H7 (cell line): ENCODE results near the gene TOX3. TPM values are rescaled to one million over a fixed set of nuclear protein-coding genes. Genes with fewer than 3 reads are reported as not detected.

Experiments used
- DNase-seq: peaks from one replicate; pipeline ENCODE4 v3.0.0; 2012
- H3K27me3 ChIP-seq: 2 replicates; pipeline ENCODE4 v1.6.0; 2011; ENCODE audit warnings: mild to moderate bottlenecking, low read length; ENCODE audit not compliant: control insufficient read depth, insufficient read depth
- H3K36me3 ChIP-seq: replicated peaks from 2 replicates; pipeline ENCODE4 v1.5.1; 2011; ENCODE audit warnings: low read length; ENCODE audit not compliant: control insufficient read depth, insufficient read depth
- H3K4me3 ChIP-seq: 2 replicates; pipeline ENCODE4 v1.5.1; 2011; ENCODE audit warnings: low read depth, mild to moderate bottlenecking, control low read depth, low read length, moderate library complexity; ENCODE audit not compliant: insufficient read depth
- total RNA-seq: library from RNA; depleted of rRNA; stranded (reverse); fragments of >200 nt; shearing (Covaris generic); gene quantifications from 2 replicates; pipeline ENCODE4 v1.2.3, GENCODE V29; 2014

TOX3 gene
- total RNA-seq, 1 experiment from 2014 or later, result 14.1 TPM

DNA sequence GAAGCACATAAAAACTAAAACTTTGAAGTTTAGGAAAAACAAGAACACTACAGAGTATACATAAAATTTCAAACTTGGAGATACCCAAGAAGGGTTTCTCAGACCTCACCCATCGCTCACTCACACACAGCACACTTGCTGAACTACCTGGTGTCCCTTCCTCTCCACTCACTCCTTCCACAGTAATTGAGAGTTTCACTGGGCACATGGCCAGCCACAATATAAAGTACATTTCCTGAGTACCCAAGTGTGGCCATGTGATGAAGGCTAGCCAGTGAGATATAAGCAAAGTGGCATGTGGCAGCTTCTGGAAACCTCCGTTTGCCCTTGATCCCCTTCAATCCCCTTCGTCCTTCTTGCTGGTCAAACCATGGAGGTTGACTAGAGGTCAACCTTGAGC, 11.9 kb downstream of the TOX3 start:
- DNase-seq, result no peak
- Histone ChIP-seq H3K36me3 (no peaks in the 10 kb centered on the region; the same call in 1 of the 2 replicates), H3K27me3 (no peaks in the 10 kb centered on the region), H3K4me3 (no peak overlapping the region)

DNA sequence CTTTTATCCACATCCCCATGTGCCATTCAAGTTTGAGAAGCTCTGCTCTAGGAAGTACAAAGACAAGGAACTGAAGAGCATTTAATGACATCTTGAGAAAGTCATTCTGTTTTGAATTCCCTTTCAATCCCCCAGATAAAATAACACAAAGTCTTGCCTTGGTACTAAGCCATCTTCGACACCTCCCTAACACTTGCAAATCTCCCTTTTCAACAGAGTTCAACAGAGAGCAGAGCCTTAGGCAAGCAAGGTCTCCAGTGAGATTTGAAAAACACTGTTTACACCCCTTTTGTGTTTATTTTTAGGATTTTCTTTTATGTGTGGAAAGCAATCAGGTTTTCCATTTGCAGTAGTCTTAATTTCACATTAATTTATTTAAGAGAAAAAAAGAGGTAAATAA, 13.6 kb downstream of the TOX3 start:
- no peaks in the 10 kb centered on the region for H3K36me3 ChIP-seq
- no peak for DNase-seq
- H3K4me3 ChIP-seq, result no peak overlapping the region
- no peaks in the 10 kb centered on the region for H3K27me3 ChIP-seq

DNA sequence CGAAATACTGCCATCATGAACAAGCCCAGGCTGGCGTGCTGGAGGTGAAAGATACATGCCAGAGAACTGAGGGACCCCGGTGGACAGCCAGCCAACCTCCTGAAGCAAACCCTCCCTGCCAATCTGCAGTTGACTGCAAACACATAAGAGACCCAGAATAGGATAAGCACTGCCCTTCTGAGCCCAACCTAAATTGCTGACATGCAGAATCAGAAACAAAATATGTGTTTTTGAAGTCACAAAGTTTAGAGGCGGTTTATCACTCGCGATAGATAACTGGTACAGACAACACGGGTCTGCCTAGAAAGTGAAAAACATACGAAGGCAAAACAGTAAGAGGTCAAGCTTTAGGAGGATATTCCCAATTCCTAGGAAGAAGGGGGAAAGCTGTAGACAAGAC, 14.6 kb downstream of the TOX3 start:
- DNase-seq, result no peak
- H3K27me3 ChIP-seq, result no peaks in the 10 kb centered on the region
- no peak overlapping the region for H3K4me3 ChIP-seq
- H3K36me3 ChIP-seq, result no peaks in the 10 kb centered on the region

DNA sequence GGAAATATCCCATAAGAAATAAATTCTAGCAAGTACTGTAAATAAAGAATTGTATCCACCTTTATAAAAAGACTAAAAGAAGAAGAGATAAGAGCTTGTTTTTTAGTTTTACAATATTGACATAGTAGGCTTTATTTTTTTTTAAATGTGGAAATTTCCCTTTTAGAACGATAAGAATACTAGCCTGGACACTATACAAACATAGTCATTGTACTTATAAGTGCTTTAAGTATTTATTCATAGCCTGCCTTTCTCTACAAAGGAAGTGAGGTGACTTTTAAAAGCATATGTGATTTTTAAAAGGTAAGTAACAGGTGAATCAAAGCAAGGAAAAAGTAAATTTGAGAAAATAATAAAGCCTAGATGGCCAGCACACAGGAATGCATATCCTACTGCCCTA, 17.7 kb downstream of the TOX3 start:
- DNase-seq, result no peak

DNA sequence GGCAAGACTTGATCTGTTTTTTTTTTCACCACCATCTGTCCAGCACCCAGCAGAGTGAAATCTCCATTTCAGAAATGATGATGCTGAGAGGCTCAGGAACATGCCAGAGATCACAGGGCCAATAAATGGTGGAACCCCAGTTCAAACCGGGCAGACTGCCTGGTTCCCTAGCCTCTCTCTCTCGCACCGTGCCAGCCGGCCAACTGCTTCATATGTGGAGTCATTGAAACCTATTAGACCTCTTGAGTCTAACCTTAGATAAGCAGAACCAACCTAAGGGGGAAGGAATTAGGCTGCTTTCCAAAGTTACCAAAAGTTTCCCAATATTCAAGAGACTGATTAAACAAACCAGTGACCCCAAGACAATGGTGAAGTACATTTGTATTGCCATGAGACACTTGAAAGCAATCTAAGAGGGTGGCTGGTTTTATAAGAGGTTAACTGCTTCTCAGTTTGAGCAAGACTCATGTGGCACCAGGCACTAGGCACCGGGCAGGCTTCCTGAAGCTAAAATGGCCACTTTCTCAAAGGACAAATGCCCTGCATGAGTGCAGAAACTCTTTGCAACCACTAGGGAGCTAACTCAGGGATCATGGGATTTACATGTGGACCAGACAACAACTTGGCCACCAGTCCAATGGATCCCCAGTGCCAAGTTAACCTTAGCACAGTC, 18.4 kb downstream of the TOX3 start:
- no peak for DNase-seq
- H3K27me3 ChIP-seq, result no peaks in the 10 kb centered on the region
- H3K4me3 ChIP-seq, result no peak overlapping the region
- no peaks in the 10 kb centered on the region for H3K36me3 ChIP-seq

More for the DNA sequence above, 17.7 kb downstream of the TOX3 start:
- Histone ChIP-seq H3K36me3 (no peaks in the 10 kb centered on the region), H3K27me3 (no peaks in the 10 kb centered on the region), H3K4me3 (no peak overlapping the region)

DNA sequence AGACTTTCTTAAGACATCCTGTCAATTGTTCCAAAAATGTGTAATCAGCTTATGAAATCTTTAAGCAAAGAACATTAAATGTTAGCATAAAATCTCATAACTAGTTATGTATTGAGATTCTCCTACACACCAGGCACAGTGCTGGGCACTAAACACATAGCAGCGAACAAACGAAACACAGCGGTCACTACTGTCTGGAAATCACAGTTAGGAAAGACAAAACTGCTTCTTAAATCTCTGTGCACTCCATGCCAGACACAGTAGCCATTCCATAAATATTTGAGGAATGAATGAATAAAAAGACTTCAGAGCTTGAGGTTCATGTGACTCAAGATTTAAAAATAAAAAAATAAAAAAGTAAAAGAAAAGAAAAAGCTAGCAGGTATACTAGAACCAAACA, 20.1 kb downstream of the TOX3 start:
- no peak for DNase-seq
- Histone ChIP-seq H3K4me3 (no peak overlapping the region), H3K27me3 (no peaks in the 10 kb centered on the region), H3K36me3 (no peaks in the 10 kb centered on the region)

DNA sequence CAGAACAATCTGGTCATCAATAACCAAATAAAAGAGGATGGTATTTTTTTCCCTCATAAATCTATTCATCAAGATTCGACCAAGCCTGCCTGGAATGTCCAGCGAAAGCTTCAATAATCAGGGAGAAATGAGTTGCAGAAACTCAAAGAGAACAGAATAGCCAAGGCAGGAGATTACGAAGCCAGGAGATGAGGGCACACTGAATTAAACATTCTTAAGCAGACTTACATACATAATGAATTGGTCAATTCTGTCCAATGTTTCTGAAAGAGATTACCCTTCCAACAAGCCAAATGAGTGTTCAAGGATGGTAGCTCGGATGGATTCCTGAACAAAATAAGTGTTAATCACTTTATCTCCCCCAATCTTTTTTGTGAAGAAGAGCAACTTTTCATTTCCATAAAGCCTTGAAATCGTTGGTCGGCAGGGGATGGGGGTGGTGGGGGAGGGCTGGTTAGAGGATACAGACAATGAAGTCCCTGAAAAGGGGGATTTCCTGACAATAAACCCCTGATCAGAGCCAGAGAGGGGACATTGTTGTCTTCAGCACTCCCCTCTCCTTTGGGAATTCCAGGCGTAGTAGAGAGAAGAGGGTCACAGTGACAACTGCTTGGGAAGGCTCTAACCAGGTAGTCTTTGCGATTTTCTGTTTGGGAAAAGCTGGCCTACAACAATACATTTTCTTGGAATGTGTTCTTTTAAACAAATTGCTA, 20.7 kb downstream of the TOX3 start:
- no peaks in the 10 kb centered on the region for H3K27me3 ChIP-seq
- H3K36me3 ChIP-seq, result no peaks in the 10 kb centered on the region
- DNase-seq, result peak; percentile 16
- H3K4me3 ChIP-seq, result no peak overlapping the region

DNA sequence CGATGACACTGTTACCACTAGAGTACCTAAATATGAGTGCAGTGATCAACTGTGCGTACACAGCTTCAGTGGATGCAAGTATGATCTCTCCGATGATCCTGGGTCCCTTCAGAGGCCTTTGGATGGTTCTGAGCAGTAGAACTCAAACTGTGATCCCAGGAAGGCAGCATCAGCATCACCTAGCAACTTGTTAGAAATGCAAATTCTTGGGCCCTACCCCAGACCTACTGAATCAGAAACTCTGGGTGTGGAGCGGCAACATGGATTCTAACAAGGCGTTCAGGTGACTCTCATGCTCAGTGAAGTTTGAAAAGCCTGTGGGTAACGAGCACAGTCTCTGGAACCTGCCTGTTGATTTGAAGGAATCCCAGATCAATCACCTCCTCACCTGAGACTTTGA, 25.4 kb downstream of the TOX3 start:
- Histone ChIP-seq H3K36me3 (no peaks in the 10 kb centered on the region), H3K4me3 (no peak overlapping the region), H3K27me3 (no peaks in the 10 kb centered on the region)
- no peak for DNase-seq

DNA sequence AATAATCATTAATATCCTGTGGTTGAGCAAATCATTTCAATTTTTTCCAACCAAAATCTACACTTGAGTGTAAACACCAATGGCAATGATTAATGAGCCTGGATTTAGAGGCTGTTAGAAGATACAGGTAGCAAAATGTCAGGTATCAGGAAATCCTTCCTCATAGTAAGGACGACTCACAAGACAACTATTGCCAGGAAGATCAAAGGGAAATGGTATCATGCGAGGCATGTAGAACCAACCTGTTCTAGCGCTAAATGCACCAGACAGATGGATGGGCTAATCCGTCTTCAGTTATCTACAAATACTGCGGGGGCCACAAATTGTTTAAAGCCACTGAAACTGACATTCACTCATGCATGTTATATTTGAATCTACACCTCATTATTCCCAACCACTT, 28.1 kb downstream of the TOX3 start:
- no peak overlapping the region for H3K4me3 ChIP-seq
- no peaks in the 10 kb centered on the region for H3K36me3 ChIP-seq
- no peak for DNase-seq
- H3K27me3 ChIP-seq, result no peaks in the 10 kb centered on the region

DNA sequence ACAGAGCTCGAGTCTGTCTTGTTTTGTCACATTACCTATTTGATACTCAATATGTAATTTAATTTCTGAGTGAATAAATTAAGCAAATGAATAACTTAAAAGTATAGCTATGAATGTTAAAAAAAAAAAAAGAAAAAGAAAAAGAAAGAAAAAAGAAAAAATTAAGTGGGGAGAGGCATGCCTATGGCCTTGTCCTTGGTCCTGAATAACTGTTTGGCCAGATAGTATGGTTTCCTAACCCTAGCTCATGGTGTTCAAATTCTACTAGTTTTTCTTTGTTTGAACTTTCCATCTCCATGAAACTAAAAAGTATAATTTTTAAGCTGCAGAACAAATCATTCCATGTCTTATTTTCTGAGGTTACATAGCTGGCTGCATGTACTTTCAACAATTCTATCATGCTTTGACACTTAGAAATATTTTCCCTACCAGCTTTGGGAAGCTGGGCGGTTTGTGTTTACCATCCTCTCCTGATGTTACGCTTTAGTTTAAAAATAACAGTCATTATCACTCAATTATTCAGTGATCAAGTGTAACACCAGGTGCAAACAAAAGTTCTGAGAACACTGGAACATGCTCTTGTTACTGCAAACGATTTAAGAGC, 31.8 kb downstream of the TOX3 start:
- Histone ChIP-seq H3K36me3 (no peaks in the 10 kb centered on the region), H3K27me3 (no peaks in the 10 kb centered on the region), H3K4me3 (no peak overlapping the region)
- DNase-seq, result no peak

DNA sequence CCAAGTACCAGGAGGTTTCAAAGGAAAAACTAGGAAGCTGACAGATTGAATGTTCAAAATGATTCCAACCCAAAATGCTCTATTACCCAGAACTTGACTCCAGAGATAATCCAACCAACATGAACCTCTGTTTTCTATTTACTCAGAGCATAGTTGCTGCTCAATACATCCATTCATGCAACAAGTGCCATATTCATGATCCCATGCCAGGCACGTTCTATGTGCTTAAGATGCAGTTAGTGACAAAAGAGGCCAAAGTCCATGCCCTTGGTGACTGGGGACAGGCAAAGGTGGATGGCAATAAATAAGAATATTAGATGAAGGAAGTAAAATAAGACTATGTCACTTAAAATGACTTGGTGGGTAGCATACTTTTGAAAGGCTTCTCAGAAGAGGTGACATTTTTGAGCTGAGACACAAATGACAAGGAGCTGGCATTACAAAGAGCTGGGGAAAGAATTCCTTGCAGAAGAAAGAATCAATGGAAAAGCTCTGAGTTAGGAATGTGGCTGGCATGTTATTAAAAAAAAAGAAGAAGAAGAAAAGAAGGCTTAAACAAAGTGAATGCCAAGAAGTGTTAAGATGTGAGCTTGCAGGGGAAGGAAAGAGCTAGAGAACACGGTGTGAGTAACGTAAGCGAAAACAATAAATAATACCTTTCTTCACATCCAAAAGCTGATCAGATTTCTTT, 34.5 kb downstream of the TOX3 start:
- Histone ChIP-seq H3K36me3 (no peaks in the 10 kb centered on the region), H3K27me3 (no peaks in the 10 kb centered on the region), H3K4me3 (no peak overlapping the region)
- DNase-seq, result no peak

DNA sequence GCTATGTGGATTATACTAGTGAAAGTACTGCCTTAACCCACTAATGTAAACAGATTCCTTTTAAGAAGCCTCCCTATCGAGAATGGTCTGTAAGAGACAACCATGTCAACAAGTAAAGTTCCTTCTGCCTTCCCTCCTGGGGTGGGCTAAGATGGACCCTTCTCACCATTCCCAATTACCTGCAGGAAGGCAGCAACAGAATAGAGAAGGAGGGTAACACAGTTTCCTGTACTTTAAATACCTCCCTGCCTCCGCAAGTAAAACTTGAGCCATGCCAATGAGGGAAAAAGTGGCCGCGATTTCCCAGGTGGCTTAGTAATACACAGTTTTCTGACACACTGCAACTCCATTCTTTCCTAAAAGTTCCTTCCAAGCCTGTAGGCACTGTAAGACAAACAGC, 45.2 kb downstream of the TOX3 start:
- H3K27me3 ChIP-seq, result no peaks in the 10 kb centered on the region
- H3K36me3 ChIP-seq, result no peaks in the 10 kb centered on the region
- H3K4me3 ChIP-seq, result no peak overlapping the region
- DNase-seq, result no peak

DNA sequence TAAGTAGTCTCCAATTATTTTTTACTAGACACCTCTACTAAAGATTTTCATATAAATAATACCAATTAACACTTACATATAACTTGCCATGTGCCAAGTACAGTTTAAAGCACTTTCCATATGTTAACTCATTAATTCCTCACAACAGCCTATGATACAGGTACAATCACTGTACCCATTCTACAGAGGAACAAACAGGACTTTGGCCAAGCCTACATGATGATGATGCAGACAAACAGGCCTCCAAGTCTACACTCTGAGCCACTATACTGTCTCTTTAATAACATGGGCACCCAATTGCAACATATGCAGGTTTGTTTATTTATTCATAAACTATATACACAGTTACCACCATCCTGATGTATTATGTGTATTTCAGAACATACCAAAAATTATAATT, 46.0 kb downstream of the TOX3 start:
- no peak overlapping the region for H3K4me3 ChIP-seq
- DNase-seq, result no peak
- H3K36me3 ChIP-seq, result no peaks in the 10 kb centered on the region
- H3K27me3 ChIP-seq, result no peaks in the 10 kb centered on the region

DNA sequence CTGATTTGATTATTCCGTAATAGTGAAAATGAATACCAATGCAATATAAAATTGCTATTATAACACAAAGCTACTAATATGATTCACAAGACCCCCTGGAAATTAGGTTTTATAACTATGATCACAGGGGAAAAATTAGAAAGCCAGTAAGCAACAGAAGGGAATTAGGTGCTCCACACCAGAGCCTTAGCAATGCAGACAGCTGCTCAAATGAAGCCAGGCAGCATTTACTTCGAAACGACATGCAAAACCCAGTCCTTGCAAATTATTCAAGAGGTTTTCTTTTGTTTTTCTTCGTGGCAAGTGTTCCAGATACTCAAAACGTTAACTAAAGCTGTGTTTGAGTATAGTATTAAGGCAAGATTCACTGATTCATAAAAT, 47.9 kb downstream of the TOX3 start:
- no peak for DNase-seq
- Histone ChIP-seq H3K4me3 (no peak overlapping the region), H3K27me3 (no peaks in the 10 kb centered on the region), H3K36me3 (no peaks in the 10 kb centered on the region)
